Uterus (tissue), 2 donors: ENCODE results near the gene EPB41.

Source experiments
- POLR2A ChIP-seq, 2 donors: fragments of 450-650 bp; IDR thresholded peaks; one replicate each; pipeline ENCODE4 v1.6.1; 2016; ENCODE audit warnings: antibody characterized with exemption in 2 of 2, mild to moderate bottlenecking in 1 of 2, moderate library complexity in 1 of 2
- TF ChIP-seq, protein P1 (sequence below), 4 experiments: fragments of 200-600 bp in 2 of 4; fragments of 450-650 bp in 2 of 4; sonication (generic) in 2 of 4; IDR thresholded peaks; one replicate each; pipeline ENCODE4 v1.5.1; 2016 to 2019; ENCODE audit warnings: antibody characterized with exemption in 4 of 4, mild to moderate bottlenecking in 2 of 4, moderate library complexity in 1 of 4

DNA sequence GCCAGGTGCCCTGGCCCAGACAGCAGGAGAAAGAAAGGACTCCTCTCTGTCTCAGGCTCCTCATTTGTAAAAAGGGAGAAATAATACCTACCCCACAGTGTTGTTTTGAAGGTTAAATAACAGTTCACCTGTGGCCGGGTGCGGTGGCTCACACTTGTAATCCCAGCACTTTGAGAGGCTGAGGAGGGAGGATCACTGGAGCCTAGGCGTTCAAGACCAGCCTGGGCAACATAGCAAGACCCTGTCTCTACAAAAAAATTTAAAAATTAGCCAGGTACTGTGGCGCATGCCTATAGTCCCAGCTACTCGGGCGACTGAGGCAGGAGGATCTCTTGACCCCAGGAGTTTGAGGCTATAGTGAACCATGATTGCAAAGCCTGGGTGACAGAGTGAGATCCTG, 211.8 kb downstream of the EPB41 start:
- TF ChIP-seq, protein P1, sequence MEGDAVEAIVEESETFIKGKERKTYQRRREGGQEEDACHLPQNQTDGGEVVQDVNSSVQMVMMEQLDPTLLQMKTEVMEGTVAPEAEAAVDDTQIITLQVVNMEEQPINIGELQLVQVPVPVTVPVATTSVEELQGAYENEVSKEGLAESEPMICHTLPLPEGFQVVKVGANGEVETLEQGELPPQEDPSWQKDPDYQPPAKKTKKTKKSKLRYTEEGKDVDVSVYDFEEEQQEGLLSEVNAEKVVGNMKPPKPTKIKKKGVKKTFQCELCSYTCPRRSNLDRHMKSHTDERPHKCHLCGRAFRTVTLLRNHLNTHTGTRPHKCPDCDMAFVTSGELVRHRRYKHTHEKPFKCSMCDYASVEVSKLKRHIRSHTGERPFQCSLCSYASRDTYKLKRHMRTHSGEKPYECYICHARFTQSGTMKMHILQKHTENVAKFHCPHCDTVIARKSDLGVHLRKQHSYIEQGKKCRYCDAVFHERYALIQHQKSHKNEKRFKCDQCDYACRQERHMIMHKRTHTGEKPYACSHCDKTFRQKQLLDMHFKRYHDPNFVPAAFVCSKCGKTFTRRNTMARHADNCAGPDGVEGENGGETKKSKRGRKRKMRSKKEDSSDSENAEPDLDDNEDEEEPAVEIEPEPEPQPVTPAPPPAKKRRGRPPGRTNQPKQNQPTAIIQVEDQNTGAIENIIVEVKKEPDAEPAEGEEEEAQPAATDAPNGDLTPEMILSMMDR (IDR thresholded peaks at IDR 0.05): no peak
- no peak for TF ChIP-seq POLR2A (IDR thresholded peaks at IDR 0.05)
